ENCODE results near the gene TTN.
"Not testable (repeated sequence)": the region's sequence is repeated elsewhere in the genome, so short reads cannot be mapped to it uniquely, and the experiment has no call there.

The TTN gene

DNA sequence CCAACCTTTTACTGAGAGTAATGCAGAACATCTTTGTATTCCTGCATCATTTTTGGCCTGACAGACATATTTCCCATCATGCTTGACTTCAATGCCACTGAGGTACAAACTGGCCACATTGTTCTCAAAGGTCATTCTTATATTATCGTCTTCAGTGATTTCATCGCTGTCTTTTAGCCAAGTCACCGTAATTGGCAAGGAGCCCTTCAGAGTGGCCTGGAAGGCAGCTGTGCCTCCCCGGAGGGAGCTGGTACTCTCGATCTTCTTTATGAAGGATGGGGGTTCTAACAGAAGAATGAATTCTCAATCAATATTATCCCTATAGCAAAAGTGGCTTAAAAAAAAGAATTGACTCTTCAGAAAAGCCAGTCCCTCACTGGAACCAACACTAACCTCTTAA is 75.9 kb downstream of the TTN start:
- DNase-seq: no peak

DNA sequence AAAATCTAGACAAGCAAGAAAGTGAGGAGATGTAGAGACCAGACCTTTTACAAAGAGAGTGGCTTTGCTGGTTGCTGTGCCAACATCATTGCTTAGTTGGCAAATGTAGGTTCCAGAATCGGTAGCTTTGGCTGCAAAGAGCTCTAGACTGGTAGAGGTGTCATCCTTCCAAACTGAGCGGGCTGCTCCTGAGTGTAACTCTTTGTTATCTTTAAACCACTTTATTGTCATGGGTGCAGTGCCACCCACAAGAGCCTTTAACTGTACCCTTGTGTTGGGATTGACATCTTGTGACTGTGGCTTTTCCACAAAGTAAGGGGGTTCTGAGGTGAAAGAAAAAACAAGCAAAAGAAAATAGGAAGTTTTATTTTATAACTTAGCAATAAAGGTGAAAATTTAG is 77.2 kb downstream of the TTN start:
- no peak for DNase-seq

DNA sequence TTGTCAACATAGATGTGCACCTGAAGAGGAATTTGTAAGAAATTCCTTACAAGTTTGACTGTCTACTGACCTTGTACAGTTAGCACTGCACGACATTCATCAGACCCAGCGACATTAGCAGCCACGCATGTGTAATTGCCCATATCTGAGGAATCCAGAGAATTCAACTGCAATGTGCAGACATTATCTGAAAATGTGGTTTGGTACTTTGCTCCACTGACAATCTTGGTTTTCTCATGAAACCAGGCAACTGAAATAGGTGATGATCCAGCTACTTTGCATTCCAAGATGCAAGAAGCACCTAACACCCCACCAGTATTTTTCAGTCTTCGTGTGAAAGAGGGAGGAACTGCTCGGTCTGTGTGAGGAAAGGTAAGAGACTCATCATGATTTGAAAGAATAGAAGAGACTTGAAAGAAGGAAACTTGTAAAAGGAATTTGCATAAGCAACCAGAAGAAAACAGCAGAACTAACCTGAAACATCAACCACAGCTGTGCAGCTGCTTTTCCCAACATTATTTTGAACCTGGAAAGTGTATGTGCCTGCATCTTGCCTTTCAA is 83.4 kb downstream of the TTN start:
- no peak for DNase-seq

DNA sequence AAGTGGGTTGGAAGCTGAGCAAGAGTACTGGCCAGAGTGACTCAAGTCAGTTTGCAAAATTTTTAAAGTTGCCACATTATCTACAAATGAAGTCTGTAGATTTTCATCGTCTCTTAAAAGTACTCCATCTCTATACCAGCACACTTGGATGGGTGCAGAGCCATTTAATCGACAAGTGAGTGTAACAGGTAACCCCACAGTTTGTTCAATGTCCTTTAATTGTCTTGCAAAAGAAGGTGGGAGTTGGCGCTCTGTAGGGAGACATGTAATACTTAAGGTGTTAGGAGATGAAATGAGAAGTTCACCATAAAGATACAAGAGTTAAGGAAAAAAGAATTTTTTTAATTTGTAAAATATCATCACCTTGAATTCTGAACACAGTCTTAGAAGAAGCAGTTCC is 84.9 kb downstream of the TTN start:
- no peak for DNase-seq

DNA sequence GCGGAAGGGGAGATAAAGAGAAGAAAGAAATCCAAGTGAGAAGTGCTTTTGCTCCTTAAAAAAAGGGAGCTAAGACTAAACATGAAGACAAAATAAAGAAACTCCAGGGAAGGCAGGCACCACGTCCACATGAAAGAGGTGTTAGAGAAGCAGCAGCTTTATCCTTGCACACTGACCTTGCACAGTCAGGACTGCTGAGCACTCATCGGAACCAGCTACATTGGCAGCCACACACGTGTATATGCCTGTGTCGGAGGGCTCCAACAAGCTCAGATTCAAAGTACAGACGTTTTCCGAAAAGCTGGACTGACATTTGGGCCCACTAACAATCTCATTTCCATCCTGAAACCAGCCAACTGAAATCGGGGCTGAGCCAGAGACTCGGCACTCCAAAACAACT is 88.2 kb downstream of the TTN start:
- DNase-seq: no peak

DNA sequence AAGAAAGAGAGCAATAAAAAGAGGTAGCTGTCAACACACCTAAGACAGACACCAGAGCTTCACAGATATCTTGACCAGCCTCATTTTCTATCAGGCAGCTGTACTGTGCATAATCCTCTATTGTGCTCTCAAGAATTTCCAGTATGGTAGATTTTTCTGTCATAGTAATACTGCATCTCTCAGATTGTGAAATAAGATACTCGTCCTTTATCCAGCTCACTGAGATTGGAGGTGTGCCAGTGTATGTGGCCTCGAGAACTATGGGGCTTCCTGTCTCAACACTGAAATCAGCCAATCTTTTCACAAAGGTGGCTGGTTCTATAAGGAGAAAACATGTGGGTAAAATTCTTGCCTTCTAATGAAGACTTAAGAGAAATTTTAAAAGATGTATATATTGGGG is 88.9 kb downstream of the TTN start:
- DNase-seq: no peak

DNA sequence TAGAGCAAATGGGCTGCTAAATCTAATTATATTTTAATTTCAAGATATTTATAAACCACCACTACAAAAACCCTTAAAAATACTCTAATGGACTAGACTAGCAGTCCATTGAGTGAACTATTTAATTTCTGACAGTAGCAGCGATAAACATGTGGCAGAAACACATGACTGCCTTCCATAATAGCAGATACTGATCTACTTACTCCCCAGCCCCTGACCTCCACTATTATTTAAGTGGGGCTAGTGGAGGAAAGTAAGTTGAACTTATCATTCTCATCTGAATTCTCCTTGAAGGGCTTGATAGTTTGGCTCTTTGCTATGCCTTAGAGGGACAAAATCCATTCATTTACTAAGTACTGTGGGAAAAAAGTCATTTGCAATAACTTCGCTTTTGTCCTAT is 90.8 kb downstream of the TTN start:
- DNase-seq: no peak

DNA sequence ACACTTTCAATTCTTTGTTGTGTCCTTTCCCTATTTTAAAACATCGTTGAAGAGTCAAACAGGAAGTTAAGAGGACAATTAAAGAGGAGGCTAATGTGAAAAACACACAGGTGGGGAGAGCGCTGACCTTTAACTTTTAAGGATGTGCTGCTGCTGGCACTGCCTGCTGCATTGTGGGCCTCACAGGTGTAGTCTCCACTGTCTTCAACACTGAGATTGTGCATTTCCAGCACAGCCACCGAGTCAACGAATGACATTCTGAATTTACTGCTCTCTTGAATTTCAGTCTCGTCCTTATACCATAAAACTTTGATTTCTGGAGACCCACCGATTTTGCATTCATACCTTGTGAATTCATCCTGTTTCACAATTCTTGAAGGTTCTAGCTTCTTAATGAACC is 91.9 kb downstream of the TTN start:
- DNase-seq: no peak

DNA sequence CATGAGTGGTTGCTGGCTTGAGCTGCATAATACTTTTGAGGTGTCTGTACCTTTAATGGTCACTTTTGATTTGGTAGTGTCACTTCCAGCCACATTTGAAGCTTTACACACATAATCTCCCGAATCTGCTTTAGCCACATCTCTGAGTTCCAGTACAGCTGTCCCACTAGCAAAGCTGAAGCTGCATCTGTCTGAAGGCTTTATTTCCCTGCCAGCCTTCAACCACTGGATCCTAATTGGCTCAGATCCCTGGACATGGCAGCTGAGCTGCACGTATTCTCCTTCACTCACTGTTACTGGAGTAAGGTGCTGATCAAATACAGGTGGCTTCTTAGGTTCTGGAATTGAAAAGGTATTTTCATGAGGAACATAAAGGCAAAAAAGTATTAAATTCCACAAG is 99.7 kb downstream of the TTN start:
- DNase-seq: no peak

DNA sequence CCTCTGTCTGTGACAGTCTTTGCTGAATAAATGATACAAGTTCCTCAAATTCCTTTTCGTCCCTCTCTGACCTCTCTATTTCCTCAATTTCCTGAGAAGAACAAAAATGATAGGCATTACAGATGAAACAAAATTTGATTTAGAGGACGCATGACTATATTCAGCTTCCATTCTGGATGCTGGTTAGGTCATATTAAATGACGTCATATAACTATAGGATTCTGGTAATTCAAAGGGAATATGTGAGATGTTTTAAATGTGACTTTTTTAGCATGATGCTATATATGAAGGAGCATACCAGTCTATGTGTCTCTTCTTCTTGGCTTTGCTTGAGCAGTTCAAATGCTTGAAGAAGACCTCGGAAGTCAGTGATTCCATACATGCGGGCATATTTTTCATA is 102.3 kb downstream of the TTN start:
- DNase-seq: no peak

DNA sequence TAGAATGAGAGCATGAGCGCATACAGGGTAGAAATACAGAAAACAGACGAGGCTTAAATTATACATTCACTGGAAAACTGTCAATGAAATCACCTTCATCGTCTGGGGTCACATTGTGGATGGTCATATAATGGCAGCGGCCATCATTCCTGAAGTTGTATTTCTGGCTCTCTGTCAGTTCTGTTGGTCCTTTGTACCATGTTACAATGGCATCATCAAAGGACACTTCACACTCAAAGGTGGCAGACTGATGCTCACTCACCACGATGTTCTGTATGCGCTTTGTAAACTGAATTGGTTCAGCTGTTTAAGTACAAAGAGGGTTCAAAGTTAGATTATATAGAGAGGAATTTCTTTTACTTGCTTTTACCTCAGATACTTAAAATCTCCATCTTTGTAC is 104.9 kb downstream of the TTN start:
- DNase-seq: no peak

DNA sequence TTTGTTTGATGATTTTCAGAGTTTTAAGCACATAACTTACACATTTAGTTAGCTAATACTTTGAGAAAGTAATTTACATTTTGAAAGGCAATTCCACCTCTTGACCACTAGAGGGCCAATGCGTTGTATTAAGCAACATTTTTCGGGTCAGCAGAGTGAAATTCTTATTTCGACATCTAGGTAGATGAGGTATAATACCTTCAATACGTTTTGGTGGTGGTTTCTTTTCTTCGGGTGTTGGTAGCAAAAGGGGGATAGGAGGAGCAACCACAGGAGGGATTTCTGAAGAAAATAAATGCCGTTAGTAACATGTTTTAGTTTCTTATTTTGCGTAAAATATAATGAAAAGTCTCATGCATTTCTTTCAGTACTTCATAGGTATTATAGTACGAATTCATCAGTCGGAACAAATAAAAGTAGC is 106.3 kb downstream of the TTN start:
- DNase-seq: no peak

DNA sequence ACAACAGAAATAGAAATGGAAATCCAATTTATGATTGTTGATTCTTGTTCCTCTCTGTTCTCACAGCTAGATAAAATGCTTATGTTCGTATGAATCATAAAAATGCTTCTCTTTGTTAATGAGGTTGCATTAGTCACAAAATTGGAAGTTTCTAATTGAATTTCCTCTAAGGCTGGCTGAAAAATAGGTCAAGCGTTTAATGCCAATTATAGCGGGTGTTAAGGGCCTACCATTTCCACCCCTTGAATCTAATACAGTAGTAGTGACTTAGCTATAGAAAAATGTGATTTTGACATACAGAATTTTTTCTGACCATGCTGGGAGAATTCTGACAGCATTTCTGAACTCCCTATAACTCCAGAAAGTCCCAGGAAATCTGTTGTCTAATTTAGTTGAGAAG is 107.1 kb downstream of the TTN start:
- no peak for DNase-seq

DNA sequence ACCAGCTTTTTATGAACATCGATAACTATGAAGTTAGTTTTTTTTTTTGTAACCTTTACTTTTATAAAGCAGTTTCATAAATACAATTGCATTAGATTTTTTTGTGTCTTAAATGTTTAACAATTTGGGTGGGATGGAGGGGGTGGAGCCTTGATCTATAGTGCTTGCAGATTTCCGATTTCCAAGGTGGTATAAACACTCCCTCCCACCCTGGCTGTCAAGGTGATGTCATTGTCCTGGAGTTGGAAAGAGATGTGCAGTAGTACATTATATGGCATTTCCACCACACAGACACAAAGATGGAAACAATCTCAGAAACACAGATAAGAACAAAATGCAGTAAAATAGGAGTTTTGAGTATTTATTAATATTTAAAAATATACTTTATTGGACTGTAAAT is 114.4 kb downstream of the TTN start:
- no peak for DNase-seq

DNA sequence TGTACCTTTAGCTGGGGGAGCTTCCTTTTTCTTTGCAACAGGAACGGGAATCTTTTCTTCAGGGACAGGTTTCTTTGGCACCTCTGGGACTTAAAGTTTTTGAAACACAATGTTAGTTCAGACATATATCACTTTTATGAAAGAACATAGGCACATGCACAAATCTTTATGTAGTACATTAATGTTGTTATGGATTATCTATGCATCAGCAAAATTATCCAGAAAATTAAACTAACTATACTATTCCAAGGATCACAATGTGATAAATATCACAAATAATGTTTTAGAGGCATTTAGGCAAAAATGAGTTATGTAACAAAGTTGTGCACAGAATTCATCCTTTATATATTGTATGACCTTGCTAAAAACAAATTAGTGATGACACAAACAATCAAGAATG is 117.4 kb downstream of the TTN start:
- DNase-seq: no peak

DNA sequence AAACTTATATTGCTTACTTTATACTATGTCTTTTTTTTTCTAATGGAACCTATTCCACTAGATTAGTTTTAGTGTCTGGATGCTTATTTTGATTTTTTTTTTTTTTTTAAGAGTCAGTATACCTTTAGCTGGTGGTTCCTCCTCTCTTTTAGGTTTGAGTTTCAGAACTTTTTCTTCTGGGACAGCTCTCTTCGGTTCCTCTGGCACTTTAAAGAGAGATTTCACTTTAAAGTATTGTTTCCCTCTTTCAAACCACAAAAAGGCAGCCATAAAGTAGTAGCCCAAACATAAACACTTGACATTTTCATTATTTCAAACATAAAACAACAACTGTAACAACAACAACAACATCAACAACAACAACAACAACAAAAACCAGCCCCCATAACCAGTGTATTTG is 123.3 kb downstream of the TTN start:
- DNase-seq: no peak

DNA sequence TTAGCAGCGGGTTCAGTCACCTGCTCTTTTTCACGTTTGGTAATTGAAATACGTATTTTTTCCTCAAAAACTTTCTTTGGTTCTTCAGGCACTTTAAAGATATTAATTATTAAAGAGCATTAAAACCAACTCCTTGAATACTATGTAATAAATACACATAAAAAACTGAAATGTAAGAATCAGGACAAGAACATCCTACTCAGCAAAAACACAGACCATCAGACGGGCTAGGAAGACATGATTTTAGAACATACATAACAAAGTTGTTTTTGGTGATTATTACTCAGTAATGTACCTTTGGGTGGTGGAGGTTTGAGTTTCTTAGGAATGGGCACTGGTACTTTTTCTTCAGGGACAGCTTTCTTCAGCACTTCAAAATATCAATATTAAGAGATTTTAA is 126.1 kb downstream of the TTN start:
- DNase-seq: no peak

DNA sequence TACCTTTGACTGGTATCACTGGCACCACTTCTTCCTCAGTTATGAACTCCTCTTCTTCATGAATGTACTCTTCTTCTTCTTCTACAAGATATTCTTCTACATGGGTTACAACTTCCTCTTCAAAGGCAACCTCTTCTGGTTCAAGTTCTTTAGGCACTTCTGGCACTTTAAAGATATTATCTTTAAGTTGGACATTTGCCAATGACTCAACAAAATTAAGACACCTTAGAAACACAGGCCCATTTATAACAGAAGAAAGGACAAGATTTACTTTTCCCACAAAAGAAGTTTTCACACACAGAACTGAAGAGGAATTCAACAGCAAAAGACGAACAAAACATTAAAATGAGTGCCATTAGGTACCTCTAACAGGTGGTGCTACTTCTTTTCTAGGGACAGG is 127.3 kb downstream of the TTN start:
- DNase-seq: peak; percentile 75

DNA sequence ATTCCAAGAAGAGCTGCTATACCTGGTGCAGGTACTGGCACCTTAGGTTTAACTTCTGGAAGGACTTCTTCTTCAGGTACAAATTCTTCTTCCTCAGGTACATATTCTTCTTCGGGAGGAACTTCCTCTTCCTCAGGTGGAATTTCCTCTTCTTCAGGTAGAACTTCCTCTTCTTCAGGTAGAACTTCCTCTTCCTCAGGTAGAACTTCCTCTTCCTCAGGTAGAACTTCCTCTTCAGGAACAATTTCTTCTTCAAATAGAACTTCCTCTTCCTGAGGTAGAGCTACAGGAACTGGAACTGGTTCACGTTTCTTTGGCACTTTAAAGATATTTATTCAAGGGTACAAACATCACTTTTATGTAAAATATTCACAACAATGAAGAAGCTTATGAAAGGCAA is 129.6 kb downstream of the TTN start:
- no peak for DNase-seq

DNA sequence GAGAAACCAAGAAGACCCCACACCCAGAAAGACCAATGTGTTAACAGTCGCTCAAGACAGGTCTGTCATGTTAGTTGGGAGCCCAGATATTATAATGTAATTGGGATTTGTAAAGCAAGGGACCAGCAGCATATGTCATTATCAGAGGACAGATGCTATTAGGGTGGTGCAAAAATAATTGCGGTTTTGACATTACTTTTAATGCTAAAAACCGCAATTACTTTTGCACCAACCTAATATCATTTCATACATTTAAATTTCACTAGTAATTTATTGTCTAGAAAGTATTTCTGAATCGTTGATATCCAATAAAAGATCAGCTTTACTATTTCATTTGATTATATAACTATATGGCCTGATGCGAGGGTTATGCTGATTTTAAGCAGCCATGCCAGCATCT is 131.2 kb downstream of the TTN start:
- DNase-seq: no peak

DNA sequence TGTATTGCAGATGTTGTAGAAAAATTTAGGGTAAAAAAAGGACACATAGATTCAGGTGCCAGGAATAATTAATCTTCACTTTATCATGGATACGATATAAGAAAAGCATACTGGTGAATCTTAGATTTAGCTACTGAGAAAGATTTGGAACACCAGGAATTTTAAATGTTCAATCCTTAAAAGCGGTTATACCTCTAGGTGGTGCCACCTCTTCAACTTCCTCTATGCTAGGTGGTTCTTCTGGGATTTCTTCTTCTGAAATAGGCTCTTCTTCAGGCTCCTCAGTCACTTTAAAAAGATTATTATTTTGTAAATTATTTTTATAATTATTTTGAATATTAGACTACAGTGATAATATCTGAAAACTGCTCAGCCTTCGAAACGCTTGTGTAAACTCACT is 133.1 kb downstream of the TTN start:
- no peak for DNase-seq

DNA sequence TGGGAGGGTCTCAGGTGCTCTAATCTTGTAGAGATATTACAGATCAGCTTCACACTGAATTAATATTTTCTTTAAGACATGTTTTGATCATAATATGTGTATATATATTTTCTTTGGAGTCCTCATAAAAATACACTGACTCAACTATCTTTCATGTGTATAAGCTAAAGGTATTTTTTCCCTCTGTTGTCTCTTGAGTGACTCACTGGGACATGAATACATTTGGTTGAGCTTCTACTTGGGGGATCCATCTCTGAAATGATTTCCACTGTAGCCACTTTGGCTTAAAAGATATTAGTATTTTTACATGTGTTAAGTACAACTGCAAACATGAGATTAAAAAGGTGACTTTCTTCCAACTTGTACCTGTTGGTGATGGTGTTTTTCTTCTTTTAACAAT is 140.8 kb downstream of the TTN start:
- no peak for DNase-seq

DNA sequence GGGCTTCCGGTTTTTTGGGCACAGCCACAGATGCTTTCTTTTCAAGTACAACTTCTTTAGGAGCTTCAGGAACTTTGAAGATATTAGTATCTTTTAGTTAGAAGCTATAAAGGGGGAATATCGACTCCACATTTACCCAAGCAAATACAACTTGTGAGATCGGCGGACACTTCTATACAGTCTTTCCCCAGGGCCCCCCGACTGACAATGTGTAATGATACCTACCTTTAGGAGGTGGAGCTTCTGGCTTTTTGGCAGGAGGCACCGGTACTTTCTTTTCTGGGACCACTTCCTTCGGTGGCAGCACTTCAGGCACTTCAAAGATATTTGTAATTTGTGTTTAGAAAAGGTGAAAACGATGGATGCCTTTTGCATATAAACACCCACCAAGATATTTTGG is 148.7 kb downstream of the TTN start:
- DNase-seq: not testable (repeated sequence)

DNA sequence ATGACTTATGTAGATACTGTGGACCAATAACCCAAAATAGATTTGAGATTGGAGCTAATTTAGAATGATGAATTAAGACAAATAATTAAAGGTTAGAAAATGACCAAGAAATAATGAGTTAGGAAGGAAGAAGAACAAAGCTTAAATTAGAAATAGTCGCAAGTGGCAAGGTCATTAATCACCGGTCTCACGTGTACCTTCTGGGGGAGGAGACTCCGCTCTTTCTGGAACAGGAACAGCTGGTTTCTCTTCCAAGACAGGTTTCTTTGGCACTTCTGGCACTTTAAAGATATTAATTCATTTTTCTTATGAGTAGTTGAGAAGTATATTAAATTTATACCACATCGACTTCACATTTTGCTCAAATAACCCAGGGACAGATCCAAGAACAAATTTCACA is 156.7 kb downstream of the TTN start:
- DNase-seq: no peak

DNA sequence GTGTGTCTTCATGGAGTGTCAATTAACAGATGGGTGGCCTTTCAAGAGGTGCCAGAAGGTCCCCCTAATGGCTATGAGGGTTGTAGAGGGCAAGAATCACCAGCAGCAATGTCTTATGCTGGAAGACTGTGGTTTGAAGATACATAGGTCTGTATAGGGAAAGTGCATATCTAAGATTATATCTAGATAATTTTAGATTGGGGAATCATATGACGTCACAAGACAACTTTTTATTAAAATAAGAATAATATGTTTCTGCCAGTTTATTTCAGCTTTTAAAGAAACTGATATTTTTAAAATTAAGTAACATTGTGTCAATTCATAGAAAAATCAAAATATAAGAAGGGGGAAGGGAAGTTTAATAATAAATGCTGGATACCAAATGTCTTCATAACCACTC is 162.3 kb downstream of the TTN start:
- no peak for DNase-seq

DNA sequence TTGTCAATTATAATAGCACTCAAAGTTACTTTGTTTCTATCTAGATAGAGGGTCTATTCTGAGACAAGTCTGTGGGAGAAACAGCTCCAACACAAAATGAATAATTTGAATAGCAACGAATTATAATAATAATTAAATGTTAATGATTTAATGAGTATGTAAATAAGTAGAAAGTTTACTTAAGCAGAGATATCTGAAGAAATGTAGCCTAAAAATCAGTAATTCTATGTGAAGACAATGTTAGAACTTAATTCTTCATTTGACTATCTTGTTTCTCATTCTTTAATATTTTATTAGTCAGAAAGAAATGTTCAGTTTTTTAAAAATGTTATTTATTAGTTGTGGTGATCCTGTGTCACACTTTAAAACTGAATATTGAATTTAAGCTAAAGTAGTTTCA is 165.7 kb downstream of the TTN start:
- no peak for DNase-seq
